Activated T-cell treated with anti-CD3 and anti-CD28 coated beads for 1 hour (primary cell): ENCODE data around the gene NHEJ1.

Experiments
- DNase-seq: peaks from one replicate; pipeline ENCODE4 v3.0.0-alpha.2; 2020; ENCODE audit warnings: low read depth

The NHEJ1 gene

DNA sequence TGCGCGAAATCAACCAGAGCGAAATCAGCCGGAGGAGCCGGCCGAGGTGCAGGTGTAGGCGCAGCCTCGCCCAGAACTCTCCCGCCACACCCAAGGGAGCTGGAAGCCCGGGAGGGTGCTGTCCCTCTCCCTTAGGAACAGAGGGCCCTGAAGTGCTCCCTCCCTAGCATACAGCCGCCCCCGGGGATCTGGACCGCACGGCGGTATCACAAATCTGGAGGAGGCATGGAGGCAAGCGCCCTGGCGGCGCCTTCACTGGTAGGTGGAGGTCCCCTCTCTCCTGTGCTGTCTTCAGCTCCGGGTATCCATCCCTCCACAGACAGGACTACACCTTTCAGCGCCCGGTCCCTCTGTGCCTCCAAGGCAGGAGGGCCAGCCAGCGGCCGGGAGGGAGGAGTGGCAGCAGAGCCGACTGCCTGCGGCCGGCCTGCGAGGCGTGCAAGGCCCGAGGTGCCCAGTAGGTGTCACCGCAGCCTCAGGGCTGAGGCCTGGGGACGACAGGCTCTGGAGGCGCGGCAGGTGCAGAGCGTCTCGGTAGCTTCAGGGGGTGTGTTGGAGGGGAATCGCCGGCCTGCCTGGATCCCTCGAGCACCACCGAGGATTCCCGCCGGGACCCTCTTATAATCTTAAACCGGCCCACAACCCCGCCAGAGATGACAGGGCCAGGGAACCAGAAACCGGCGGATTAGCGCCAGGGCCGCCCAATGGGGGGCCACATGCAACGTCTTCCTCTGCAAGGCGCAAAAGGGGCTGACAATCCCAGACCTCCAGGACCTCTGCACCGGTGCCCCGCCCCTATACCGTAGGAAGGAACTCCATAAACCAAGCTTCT, 102.7 kb downstream of the NHEJ1 start:
- DNase-seq, result peak; percentile 59

DNA sequence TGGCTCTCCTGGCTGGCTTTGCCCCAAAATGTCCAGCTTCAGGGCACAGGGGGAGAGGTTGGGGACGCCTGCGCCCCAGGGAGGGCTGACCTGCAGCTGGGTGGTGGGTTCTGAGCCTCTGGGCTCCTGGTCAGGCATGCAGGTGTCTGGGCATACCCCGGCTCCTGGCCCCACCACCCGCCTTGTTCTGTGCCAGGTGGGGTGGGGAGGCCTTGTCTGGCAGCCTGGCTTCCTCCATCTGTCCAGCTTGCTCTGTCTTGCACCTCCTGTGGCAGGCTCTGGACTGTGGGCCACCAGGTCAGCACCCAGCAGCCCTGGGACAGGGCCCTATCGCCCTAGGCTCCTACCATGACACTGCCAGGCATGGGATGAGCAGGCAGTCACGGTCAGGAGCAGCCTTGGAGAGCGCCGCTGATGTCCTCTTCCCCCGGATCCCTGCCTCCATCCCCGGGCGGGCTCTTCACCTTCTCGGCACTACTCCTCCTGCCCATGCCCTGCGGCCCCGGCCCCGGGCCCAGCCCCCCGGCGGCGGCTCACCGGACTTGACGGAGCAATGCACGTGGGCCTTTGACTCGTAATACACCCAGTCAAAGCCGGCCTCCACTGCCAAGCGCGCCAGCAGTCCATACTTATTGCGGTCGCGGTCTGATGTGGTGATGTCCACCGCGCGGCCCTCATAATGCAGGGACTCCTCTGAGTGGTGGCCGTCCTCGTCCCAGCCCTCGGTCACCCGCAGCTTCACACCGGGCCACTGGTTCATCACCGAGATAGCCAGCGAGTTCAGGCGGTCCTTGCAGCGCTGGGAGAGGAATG, 103.5 kb downstream of the NHEJ1 start:
- no peak for DNase-seq

DNA sequence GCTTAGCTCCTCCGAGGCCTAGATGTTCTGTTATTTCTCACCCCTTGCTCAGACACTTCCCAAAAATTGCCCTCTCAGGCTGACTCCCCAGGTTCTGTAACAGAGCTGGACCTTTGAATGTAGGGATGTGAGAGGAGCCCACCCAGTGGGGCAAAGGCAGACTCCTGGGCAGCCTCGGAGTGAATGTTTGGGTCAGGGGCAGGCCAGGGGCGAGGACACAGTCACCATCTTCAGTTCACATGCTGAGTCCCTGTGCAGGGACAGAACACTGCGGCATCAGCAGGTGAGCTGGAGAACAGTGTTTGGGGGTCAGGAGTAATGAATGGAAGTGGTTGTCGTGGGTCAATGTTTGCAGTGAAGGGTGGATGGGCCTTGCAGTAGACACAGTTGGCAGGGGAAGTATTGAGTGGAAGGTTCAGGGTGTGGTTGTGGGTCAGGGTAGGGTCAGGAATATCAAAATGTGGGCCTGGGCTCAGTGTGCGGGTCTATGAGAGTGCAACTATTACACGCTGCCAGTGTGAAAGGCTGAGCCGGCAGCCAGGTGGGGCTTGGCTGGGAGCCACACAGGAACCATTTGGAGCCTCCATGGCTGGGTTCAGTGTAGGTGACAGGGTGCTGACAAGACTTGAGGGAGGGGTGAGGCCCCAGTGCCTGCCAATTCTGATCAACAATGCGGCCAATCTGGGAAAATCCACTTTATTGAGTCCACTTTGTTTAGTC, 104.3 kb downstream of the NHEJ1 start:
- no peak for DNase-seq

DNA sequence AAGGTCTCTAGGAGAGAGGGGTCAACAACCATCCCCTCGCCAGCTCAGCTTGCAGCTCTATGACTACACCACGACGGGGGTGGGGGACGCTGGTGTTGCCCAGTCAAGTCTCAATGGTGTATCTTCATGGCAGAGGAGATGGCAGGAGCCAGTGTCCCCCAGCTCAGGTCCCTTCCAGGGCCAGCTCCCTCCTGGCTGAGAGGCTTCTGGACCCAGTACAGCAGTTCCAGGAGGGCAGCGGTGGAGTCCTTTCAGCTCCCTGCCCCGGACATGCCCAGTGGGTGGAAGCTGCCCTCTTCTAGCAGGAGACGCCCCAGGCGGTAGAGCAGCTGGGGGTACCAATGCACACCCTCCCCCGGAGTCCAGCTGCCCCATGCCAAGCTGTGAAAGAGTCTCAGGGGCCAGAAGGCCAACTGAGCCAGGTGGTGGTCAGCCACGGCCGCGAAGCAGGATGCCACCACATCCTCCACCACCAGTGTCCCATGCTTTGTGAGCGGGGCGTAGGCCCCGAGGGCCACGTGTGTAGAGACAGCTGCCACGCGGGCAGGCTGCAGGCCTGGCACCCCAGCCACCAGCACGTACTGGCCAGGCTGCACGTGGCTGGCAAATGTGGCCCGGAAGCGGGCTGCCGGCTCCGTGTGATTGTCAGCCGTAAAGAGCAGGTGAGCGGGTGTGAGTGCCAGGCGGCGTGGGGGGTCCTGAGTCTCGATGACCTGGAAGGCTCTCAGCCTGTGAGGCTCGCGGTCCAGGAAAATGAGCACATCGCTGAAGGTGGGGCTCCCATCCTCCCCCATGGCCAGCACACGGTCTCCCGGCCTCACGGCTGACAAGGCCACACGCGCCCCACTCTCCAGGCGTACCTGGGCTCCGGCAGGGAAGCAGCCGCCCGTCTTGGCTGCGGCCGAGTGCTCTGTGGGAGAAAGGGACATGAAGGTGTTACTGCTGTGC, 105.4 kb downstream of the NHEJ1 start:
- DNase-seq, result no peak

DNA sequence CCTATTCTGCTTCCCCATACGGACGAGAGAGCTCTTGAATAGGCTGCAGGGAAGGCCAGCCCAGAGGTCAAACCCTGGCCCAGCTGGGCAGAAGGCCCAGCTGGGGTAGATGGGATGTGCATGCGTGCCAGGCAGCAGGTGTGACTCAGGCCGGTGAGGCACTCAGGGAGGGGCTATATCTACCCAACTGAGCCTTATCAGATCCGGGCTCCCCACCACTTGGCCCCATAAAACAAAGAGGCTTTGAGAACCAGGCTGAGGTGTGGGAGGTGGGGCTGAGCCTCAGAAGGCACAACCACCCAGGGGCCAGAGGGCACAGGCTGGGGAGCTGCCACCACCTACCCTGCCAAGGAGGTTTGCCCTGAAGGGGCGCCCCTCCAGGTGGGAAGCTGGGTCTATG, 111.3 kb downstream of the NHEJ1 start:
- no peak for DNase-seq

DNA sequence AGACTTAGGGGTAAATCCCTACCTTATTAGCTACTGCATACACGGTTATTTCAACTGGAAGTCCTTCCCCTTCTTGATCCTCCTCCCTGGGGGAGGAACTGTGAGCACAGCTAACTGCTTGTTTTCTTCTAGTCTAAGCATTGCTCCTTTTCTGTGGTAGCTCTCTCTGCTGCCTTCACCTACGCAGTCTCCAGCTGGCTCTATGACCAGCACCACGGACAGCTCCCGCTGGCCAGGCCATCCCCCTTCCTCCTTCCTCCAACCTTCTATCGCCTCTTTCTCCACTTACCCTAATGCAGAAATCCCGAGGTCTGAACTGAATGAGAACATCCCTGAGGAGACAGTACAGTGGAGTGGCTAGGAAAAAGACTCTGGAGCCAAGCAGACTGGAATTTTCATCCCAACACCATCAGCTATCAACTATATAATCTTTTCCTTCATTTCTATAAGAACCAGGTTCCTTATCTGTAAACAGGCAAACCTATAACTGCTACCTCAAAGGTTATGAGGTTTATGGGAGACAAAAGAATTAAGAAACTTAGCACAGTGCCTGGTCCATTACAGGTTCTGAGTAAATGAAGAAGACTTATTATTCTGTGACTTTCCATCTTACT, 114.6 kb downstream of the NHEJ1 start:
- DNase-seq, result no peak

DNA sequence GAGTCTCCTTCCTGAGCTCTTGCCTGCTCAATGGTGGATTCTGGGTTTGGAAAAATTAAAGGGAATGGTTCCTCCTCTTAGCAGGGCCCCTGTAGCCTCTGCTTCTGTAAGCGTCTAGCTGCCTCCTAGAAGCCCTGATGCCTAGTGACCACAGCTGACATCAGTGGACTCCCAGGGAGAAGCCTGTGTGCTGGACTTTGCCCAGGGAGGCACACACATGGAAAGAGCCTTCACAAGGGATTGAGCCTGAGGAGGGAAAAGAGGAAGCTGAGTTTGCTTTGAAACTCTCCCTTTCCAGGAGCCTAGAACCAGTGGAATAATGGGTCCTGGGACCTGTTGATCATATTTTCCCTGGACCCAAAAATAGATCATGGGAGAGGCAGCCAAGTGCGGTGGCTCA, 117.9 kb downstream of the NHEJ1 start:
- no peak for DNase-seq

DNA sequence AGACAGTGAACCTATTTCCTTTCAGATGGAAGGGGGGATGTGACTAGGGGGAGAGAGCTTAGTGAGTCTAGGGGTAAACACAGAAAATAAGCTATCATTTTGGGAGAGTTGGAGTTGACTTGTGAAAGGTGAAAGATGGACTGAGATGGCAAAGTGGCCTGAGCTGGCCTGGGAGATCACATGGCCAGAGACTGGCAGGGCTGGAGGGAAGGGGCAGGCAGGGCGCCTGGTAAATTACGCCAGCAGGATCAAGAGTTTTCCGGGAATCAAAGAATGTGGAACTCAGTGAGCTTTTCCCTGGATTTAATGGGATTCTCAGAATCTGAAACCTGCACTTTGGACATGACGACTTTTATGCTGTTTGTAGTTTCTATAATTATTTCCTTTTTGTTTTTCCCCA, 118.5 kb downstream of the NHEJ1 start:
- DNase-seq, result no peak

DNA sequence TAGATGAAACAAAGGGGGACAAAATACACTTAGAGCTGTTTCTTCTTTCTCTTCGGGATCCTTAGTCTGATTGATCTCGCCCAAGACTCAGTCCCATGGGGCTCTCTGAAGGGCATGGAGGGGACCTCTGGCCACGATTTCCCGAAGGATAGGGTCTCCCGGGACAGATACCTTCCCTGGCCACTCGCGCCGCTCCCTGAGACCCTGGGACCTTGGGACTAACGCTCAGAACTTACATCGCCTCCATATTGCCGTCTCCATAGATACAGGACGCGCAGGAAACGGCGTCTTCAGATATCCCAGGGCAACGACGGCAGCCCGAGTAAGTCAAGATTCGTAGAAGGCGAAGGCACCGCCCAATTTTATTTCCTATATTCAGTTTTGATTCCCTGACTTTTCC, 119.4 kb downstream of the NHEJ1 start, which contains the start of gene CFAP65:
Gene CFAP65, minus strand, starts transcription at position 265 of the 400 bp plus-strand sequence. CDS start 2,468 bp downstream, outside the sequence.
- DNase-seq, result no peak

DNA sequence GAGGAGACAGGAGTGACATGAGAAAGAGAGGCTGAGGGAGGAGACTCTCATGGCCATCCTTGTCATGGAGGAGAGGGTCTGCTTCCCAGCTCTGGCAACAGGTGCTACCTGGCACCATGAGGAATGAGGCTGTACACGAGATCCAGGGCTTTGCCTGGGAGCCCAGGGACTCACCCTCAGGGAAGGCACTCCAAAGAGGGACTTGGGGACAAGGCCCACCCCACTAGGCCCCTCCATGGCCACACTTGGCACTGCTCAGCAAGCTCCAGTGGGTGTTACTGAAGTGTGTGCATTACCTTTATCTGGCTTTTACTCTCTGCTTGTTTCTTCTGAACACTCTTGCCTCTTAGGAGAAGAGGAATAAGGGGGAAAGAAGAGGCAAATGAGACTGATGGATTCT, 122.0 kb downstream of the NHEJ1 start:
- no peak for DNase-seq

DNA sequence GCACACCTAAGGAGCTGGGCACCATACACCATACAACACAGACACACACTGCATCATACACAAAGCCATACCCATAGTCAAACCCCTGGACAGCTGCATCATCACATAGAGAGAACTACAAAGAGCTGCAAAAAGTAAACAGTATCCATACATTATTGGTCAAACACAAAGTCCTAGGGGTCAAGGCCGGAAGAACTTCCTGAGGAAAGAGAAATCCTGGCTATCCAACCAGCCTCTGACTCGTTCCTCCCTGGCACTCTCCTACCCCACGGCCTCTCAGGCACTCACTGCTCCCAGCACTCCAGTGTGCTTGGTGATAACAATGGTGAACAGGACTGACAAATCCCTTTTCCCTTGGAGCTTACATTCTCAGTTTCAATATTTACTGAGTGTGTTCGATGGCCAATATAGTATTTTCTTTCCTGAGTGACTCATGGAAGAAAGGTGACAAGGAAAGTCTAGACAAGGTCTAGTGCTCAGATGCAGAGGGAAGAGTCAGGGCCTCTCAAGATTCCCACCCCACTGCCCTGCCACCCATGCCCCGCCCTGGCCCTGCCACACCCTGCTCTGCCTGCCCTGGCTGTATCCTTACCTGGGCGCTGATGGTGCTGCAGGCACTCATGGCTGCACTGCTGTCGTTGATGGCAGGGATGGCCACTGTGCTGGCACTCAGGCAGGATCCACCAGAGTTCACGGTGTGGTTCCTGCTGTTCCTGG, 122.7 kb downstream of the NHEJ1 start:
- no peak for DNase-seq

DNA sequence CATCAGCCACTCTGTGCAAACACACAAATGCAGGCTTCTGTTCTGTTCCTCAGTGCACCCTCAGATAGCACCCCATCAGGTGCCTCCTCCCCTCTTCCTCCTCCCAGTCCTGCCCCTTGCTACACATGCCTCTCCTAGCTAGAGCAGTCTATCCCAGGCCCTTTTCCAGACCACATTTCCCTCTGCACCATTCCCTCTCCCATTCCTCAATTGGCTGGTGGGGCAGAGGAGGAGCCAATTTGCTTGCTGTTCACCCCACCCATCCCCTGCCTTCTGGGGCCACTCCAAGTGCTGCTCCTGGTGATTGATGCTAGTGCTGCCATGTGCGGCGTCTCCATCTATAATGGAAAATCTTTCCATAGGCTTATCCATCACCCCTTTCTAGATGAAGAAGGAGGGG, 124.7 kb downstream of the NHEJ1 start:
- DNase-seq, result no peak

DNA sequence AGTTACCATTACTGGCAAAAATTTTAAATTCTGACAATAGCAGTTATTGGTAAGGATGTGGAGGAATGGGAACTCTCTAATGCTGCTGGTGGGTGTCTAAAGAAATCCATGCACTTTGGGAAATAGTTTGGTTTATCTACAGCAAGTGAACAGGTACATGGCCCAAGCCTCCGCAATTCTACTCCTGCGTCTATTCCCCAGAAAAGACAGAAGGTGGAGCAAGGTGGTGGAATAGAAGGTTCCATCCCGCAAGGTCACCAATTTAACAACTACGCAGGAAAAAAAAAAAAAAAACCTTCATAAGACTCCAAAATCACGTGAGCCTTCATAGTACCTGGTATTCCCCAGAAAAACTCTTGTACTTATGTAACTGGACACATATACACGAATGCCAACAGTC, 125.8 kb downstream of the NHEJ1 start:
- no peak for DNase-seq

DNA sequence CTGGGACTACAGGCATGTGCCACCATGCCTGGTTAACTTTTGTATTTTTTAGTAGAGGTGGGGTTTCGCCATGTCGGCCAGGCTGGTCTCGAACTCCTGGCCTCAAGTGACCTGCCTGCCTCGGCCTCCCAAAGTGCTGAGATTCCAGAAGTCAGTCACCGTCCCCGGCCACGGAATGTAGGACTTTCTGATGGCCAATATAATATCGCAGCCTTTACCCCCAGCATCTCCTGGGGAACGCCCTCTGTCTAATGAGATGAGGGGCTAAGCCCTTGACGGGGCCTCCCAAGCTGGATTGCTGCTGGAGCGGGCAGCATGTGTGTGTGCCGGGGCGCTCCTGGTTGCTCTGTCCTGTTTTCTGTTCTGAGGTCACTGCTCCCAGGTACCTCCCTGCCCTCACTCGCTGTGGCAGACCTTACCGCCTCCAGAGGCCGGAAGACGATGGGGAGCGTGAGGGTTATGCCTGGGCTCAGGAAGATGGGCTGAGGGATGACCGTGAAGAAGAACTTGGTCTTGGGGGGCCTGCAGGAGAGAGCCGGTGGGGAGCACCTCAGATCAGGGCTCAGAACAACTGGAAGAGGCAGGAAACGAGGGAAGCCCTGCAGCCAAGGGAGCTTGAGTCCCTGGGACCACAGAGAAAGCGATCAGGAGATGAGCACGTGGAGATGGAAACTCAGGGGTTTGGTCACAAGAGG, 128.4 kb downstream of the NHEJ1 start:
- DNase-seq, result no peak

DNA sequence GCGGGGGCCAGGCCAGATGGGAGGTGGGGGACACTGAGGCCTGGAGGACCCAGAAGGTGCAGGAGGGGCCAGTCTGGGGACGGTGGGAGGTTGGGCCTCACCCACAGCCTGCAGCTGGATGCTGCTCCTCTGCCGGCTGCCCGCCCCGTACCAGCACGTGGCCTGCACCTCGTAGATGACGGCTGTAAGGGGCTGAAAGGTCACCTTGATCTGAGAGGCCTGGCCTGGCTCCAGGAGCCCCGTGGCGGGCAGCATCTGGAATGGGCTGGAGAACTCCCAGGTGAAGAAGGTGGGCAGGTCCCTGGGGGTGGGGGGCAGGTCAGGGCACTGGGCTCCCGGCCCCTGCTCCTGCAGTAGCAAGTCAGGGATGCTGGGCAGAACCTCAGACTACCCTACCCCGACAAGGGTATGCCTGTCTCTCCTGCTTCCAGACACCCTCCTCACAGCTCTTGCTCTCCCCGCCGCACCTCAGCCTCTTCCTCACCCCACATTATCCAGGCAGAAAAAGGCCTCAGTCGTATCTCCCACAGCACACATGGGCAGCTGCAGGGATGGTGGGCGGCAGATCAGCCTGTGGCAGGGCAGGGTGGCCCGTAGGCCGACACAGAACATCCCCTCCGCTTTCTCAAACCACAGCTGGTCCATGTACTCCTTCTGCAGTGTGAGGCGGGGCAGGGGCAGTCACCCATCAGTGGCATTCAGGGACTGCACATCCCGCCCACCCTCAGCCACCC, 129.4 kb downstream of the NHEJ1 start:
- DNase-seq, result no peak

DNA sequence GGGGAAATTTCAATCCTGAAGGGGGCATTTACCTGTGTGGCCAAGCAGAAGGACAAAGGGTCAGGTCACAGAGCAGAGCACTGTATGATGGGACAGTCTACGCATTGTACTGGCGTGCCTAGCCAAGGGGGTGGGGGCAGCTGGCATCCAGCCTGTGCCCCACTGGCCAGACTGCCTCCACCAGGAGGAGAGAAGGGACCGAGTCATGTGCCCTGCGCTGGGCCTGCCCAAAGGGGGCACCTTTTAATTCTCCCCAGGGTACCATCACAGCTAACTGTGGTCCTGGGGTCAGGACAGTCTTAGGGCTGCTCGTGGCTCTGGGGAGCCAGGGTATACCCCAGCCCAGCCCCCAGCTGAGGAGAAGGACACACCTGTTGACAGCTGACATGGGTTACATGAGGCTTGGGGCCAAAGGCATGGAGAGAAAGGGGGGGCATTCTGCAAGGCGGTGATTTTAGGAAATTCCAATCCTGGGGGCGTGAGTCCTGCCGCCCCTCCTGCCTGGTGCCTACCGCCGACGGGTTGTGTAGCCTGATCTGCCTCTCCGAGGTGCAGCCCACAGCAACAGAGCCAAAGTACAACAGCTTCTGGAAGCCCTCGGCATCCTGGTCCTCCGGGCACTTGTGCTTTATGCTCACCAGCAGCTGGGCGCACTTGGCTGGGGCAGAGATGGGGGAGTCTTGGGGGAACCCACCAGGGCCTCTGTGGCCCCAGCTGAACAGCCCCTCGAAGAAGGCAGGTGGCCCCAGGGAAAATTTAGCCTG, 130.3 kb downstream of the NHEJ1 start:
- no peak for DNase-seq

DNA sequence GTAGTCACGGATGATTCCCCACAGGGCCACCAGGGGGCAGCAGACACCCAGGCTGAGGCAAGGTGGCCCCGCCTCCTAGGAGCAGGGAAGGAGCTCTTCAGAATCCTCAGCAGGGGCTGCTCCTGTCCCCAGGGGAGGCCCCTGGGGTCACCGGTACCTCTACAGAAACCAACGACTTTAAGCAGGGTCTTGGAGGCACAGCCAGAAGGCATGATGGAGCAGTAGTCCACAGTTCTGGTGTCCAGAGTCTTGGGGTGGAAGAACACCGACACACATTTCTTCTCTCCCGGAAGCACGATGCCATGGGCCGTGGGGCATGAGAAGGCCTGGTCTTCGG, 130.8 kb downstream of the NHEJ1 start:
- peak; percentile 70 for DNase-seq
